Effector memory CD8-positive, alpha-beta T cell (primary cell): ENCODE measurements around the gene TNFAIP6.
A peak's percentile ranks its signal among the peaks of the same experiment; 100 is the strongest.

ENCODE experiments used
- ATAC-seq: fragments of 150-1000 bp; cut with Tn5 transposase; replicated peaks from 2 replicates; pipeline ENCODE4 v1.10.0; 2021; ENCODE audit warnings: mild to moderate bottlenecking, moderate library complexity
- DNase-seq, 3 experiments: peaks; one replicate each; pipeline ENCODE4 v3.0.0; 2021
- H3K27ac Mint-ChIP-seq, 2 donors: one replicate each; pipeline ENCODE4 v1.8.0; 2022; ENCODE audit warnings: mild to moderate bottlenecking in 2 of 2, mixed read lengths in 2 of 2, moderate library complexity in 2 of 2
- H3K27me3 Mint-ChIP-seq, 2 donors: one replicate each; pipeline ENCODE4 v1.8.0; 2022; ENCODE audit warnings: mixed read lengths in 2 of 2
- H3K36me3 Mint-ChIP-seq: one replicate; pipeline ENCODE4 v1.8.0; 2022; ENCODE audit warnings: mild to moderate bottlenecking, moderate library complexity, mixed read lengths; ENCODE audit not compliant: insufficient read depth
- H3K4me1 Mint-ChIP-seq, 2 donors: one replicate each; pipeline ENCODE4 v1.8.0; 2022; ENCODE audit warnings: low read depth in 2 of 2, mixed read lengths in 2 of 2
- H3K4me3 Mint-ChIP-seq, 2 donors: one replicate each; pipeline ENCODE4 v1.8.0; 2022; ENCODE audit warnings: mild to moderate bottlenecking in 2 of 2, mixed read lengths in 2 of 2, moderate library complexity in 2 of 2
- H3K9me3 Mint-ChIP-seq, 2 donors: one replicate each; pipeline ENCODE4 v1.8.0; 2022; ENCODE audit warnings: mixed read lengths in 2 of 2

The TNFAIP6 gene

GRCh38 chr2:151379169-151379568 is 21.8 kb downstream of the TNFAIP6 start:
- Mint-ChIP-seq H3K4me1 (no peaks in the 10 kb centered on the region), H3K27me3 (peaks cover 0 to 3% of the 10 kb centered on the region in 2 donors), H3K27ac (no peak overlapping the region), H3K9me3 (no peaks in the 10 kb centered on the region), H3K4me3 (no peak overlapping the region), H3K36me3 (no peaks in the 10 kb centered on the region)
- DNase-seq (no peak), ATAC-seq (no peak)

DNA sequence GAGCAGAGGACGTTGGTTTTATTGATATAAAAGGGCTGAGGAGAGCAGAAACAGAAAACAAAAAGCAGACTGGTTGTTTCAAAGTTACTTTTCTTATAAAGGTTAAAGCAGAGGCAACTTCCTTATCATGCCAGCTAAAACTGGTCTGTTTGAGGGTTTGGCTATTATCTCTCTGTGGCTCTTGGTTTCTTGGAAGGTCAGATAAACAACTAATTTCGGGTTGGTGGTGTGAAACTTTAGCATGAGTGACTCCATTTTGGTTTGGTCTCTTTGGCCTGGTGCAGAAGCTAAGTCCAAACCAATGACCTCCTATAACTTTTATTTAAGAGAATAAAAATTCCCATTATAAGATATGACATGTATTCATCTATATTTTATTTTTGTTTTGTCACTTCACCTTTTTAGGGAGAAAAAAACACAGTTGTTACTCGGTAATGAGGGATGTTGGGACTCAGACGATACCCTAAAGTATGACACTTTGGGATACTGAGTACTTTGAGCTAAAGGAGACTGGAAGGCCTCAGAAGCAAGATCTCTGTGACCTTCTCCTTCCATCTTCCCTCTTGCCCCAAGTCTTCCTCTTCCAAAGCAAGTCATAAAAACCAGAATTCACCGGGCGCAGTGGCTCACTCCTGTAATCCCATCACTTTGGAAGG is 23.3 kb downstream of the TNFAIP6 start:
- H3K36me3 Mint-ChIP-seq = no peaks in the 10 kb centered on the region
- ATAC-seq (no peak), DNase-seq (no peak)
- H3K27ac Mint-ChIP-seq = no peak overlapping the region
- no peak overlapping the region for H3K4me3 Mint-ChIP-seq
- H3K9me3 Mint-ChIP-seq = no peaks in the 10 kb centered on the region
- peaks cover 0 to 6% of the 10 kb centered on the region in 2 donors for H3K27me3 Mint-ChIP-seq
- H3K4me1 Mint-ChIP-seq = no peaks in the 10 kb centered on the region

- H3K4me3 Mint-ChIP-seq = no peak overlapping the region
- H3K27me3 Mint-ChIP-seq = peaks cover 0 to 6% of the 10 kb centered on the region in 2 donors
- DNase-seq = no peak
- H3K36me3 Mint-ChIP-seq = no peaks in the 10 kb centered on the region
- H3K9me3 Mint-ChIP-seq = no peaks in the 10 kb centered on the region
- no peaks in the 10 kb centered on the region for H3K4me1 Mint-ChIP-seq
- ATAC-seq = no peak
- no peak overlapping the region for H3K27ac Mint-ChIP-seq
These were observed 23.9 kb downstream of the TNFAIP6 start for GRCh38 chr2:151381266-151381665.

DNA sequence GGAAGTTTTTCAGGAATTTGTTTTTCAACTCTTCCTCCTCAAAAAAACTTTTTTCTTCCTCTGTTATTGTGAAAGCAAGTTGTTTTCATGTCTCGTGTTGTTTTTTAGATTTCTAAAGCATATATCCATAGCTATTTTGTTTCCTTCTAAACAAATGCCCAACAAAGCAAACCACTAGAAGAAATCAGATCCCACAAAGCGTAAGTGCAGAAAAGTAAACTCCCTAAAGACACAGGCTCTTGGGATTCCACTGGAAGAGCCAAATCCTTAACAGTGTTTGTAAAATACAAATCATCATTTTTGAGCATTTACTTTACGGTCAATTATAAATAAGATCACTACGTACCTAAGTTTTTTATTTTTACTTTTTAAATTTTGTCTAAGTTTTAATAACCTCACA is 30.6 kb downstream of the TNFAIP6 start:
- Mint-ChIP-seq H3K27ac (no peak overlapping the region), H3K4me3 (no peak overlapping the region), H3K4me1 (no peaks in the 10 kb centered on the region), H3K9me3 (no peaks in the 10 kb centered on the region), H3K36me3 (no peaks in the 10 kb centered on the region), H3K27me3 (peaks cover 12 to 14% of the 10 kb centered on the region in 2 donors)
- no peak for DNase-seq
- no peak for ATAC-seq

GRCh38 chr2:151391436-151391835 is 34.0 kb downstream of the TNFAIP6 start:
- DNase-seq (no peak), ATAC-seq (no peak)
- no peak overlapping the region for H3K4me3 Mint-ChIP-seq
- H3K27ac Mint-ChIP-seq = no peak overlapping the region
- no peaks in the 10 kb centered on the region for H3K36me3 Mint-ChIP-seq
- H3K9me3 Mint-ChIP-seq = no peaks in the 10 kb centered on the region
- H3K4me1 Mint-ChIP-seq = no peaks in the 10 kb centered on the region
- H3K27me3 Mint-ChIP-seq = peaks cover 7 to 21% of the 10 kb centered on the region in 2 donors

DNA sequence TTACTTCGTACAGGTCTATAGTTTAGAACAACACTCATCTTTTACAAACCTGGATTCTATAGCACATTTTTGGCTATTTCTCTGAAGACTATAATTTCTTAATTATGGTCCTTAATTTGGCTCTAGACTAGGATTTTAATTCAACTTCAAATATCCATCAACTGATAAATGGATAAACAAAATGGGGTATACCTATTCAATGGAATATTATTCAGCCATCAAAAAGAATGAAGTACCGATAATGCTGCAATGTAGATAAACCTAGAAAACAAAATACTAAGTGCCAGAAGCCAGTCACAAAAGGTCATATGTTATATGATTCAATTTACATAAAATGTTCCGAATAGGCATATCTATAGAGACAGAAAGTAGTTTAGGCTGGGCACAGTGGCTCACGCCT is 37.1 kb downstream of the TNFAIP6 start:
- ATAC-seq = no peak
- Mint-ChIP-seq H3K36me3 (no peaks in the 10 kb centered on the region), H3K9me3 (no peaks in the 10 kb centered on the region), H3K27ac (no peak overlapping the region), H3K4me3 (no peak overlapping the region), H3K4me1 (no peaks in the 10 kb centered on the region), H3K27me3 (peaks cover 7 to 21% of the 10 kb centered on the region in 2 donors)
- DNase-seq = no peak

DNA sequence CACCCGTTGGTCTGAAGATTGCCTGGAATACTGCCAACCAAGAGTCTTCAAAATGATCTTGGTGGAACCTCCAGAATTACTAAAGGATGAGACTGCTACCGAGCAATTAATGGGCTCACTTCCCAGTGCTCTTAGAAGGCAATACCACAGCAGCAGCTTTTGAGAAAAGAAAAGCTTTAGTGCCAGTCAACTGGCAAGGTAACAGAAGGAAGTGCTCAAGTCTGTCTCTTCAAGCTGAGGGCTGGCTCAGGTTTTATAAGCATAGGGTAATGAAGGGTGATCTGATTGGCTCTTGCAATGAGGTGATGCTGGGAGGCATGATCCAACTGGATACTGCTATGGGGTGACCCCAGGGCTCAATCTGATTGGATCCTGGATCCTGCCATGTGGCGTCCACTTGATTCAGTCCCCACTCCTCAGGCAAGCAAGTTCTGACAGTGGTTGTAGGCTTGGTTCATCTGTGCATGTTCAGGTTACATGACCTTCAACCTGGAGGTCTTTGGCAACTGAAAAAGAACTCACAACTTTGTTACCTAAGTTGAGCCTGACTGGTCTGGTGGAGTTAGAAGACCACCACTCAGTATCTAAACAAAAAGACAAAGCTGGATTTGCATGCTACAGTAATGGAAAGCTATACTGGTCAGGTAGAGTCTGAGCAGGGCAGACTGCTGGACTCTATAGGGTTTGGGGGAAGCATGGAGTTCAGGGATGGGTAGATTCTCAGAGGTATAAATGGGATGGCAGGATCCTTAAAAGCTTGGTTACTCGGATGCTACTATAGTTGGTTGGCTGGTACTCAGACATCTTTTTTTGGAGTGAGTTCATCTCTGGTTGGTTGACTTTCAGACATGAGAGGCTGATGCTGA is 38.4 kb downstream of the TNFAIP6 start:
- H3K36me3 Mint-ChIP-seq = no peaks in the 10 kb centered on the region
- no peaks in the 10 kb centered on the region for H3K9me3 Mint-ChIP-seq
- no peak overlapping the region for H3K4me3 Mint-ChIP-seq
- peak overlapping the region in 1 of 2 donors; percentile 15 for H3K27ac Mint-ChIP-seq
- H3K27me3 Mint-ChIP-seq = peaks cover 0 to 15% of the 10 kb centered on the region in 2 donors
- DNase-seq (no peak), ATAC-seq (no peak)
- H3K4me1 Mint-ChIP-seq = no peaks in the 10 kb centered on the region

GRCh38 chr2:151399981-151400380 is 42.6 kb downstream of the TNFAIP6 start:
- DNase-seq = no peak
- Mint-ChIP-seq H3K9me3 (no peaks in the 10 kb centered on the region), H3K4me3 (no peak overlapping the region), H3K27me3 (peaks cover 0 to 7% of the 10 kb centered on the region in 2 donors), H3K27ac (no peak overlapping the region), H3K36me3 (no peaks in the 10 kb centered on the region), H3K4me1 (no peaks in the 10 kb centered on the region)
- ATAC-seq = no peak

DNA sequence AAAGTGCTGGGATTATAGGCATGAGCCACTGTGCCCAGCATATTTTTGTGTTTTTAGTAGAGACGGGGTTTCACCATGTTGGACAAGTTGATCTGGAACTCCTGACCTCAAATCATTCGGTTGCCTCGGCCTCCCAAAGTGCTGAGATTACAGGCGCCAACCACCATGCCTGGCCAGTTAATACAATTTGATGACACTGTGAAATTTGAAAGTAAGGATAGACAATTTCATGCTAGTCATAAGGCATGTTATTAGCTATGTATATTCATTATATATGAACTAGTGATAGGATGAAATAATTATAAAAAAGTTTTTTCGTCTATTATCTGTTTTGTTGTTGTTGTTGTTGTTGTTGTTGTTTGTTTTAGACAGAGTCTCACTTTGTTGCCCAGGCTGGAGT is 43.8 kb downstream of the TNFAIP6 start:
- Mint-ChIP-seq H3K4me3 (no peak overlapping the region), H3K27me3 (no peaks in the 10 kb centered on the region), H3K27ac (no peak overlapping the region), H3K4me1 (no peaks in the 10 kb centered on the region), H3K9me3 (no peaks in the 10 kb centered on the region), H3K36me3 (no peaks in the 10 kb centered on the region)
- ATAC-seq (no peak), DNase-seq (no peak)

DNA sequence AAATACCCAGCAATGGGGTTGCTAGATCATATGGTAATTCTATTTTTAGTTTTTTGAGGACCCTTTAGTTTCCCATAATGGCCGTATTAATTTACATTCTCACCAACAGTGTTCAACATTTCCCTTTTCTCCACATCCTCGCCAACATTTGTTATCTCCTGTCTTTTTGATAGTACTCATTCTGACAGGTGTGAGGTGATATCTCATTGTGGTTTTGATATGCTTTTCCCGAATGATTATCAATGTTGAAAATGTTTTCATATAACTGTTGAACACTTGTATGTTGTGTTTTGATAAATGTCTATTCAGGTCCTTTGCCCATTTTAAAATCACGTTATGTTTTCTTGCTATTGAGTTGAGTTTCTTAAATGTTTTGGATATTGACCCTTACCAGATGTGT is 46.5 kb downstream of the TNFAIP6 start:
- no peak overlapping the region for H3K27ac Mint-ChIP-seq
- H3K4me3 Mint-ChIP-seq = no peak overlapping the region
- H3K9me3 Mint-ChIP-seq = no peaks in the 10 kb centered on the region
- no peaks in the 10 kb centered on the region for H3K4me1 Mint-ChIP-seq
- ATAC-seq = no peak
- H3K36me3 Mint-ChIP-seq = peaks cover 3% of the 10 kb centered on the region
- DNase-seq = no peak
- H3K27me3 Mint-ChIP-seq = no peaks in the 10 kb centered on the region

GRCh38 chr2:151405376-151405775 is 48.0 kb downstream of the TNFAIP6 start:
- no peaks in the 10 kb centered on the region for H3K27me3 Mint-ChIP-seq
- ATAC-seq (no peak), DNase-seq (no peak)
- no peaks in the 10 kb centered on the region for H3K9me3 Mint-ChIP-seq
- H3K4me3 Mint-ChIP-seq = no peak overlapping the region
- peaks cover 7% of the 10 kb centered on the region for H3K36me3 Mint-ChIP-seq
- peaks cover 2 to 3% of the 10 kb centered on the region in 2 donors for H3K4me1 Mint-ChIP-seq
- H3K27ac Mint-ChIP-seq = no peak overlapping the region

GRCh38 chr2:151407281-151407680 is 49.9 kb downstream of the TNFAIP6 start:
- DNase-seq (no peak), ATAC-seq (no peak)
- H3K36me3 Mint-ChIP-seq = peaks cover 14% of the 10 kb centered on the region
- H3K4me1 Mint-ChIP-seq = peaks cover 10 to 12% of the 10 kb centered on the region in 2 donors
- no peaks in the 10 kb centered on the region for H3K27me3 Mint-ChIP-seq
- H3K27ac Mint-ChIP-seq = no peak overlapping the region
- H3K4me3 Mint-ChIP-seq = no peak overlapping the region
- H3K9me3 Mint-ChIP-seq = no peaks in the 10 kb centered on the region

- Mint-ChIP-seq H3K27me3 (no peaks in the 10 kb centered on the region), H3K36me3 (peaks cover 30% of the 10 kb centered on the region), H3K9me3 (no peaks in the 10 kb centered on the region), H3K4me3 (peak overlapping the region; percentile 92 to 95), H3K27ac (peak overlapping the region; percentile 92 to 94), H3K4me1 (peaks cover 10 to 16% of the 10 kb centered on the region in 2 donors)
- no peak for ATAC-seq
- no peak for DNase-seq
These were observed 51.6 kb downstream of the TNFAIP6 start for GRCh38 chr2:151408788-151409600.
